Fibroblast of skin of left quadriceps (primary cell): ENCODE data around the gene PLEKHM2.

Experiments
- DNase-seq, 2 experiments: peaks; one replicate each; pipeline ENCODE4 v3.0.0-alpha.2; 2013; ENCODE audit warnings: low read depth in 2 of 2

PLEKHM2 gene

GRCh38 chr1:15738416-15739113 is 54.4 kb downstream of the PLEKHM2 start:
- no peak for DNase-seq

DNA sequence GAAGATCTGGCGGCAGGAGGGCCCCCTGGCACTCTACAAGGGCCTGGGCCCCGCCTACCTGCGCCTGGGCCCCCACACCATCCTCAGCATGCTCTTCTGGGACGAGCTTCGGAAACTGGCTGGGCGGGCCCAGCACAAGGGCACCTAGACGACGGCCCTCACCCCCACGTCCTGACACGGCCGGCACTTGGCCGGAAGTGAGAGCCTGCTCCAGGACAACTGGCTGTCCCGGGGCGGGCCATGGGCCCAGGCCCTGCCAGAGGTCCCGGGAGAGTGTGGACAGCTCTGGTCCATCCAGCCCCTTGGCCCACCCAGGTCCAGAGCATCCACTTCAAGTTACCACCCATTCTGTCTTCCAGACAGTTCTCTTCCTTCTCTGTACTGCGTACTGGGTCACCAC is 55.1 kb downstream of the PLEKHM2 start:
- DNase-seq: no peak

GRCh38 chr1:15739745-15740144 is 55.6 kb downstream of the PLEKHM2 start:
- DNase-seq: no peak

DNA sequence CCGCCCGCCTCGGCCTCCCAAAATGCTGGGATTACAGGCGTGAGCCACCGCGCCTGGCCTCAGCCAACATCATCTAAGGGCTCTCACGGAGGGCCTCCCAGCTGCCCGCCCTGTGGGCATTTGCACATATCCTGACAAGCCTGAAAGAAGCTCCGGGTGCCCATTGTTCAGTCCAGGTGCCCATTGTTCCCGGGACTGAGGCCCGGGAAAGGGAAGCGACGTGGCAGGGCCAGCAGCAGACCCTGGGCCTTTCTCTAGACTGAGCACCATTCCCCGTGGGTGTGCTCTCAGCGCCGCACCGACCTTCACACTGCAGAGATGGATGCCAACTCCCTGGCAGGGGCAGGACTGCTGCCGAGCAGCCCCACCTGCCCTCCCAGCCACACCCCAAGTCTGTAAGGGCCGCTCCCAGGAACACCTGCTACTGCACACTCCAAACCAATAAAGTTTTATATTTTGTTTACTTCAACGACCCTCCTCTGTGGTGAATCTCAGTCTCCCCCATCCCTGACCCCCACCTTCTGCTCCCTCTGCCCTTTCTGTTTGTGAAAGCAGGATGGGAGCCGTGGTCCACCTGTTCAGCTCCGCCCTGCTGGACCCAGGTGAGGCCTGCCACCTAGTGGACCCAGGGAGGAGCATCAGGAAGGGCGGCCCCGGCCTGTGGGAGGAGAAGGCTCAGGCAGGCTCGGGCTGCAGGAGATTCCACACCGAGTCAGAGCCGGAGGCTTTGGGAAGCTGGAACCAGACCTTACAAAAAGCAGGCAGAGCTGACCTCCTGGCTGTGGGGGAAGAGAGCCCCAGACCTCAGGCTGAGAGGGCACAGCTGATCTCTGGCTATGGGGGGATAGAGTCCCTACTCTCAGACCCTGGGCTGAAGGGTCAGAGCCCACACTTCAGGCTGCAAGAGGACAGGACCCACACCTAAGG is 57.1 kb downstream of the PLEKHM2 start:
- DNase-seq: no peak

GRCh38 chr1:15742339-15742801 is 58.2 kb downstream of the PLEKHM2 start, which contains the start of gene TMEM82:
Gene TMEM82, plus strand, starts transcription at chr1:15742499. Its CDS starts 61 bp downstream, at chr1:15742560.
- no peak for DNase-seq

- DNase-seq: no peak
Observed at GRCh38 chr1:15744122-15744679, 60.1 kb downstream of the PLEKHM2 start.

- DNase-seq: no peak
Observed at GRCh38 chr1:15747378-15747777, 63.3 kb downstream of the PLEKHM2 start.

DNA sequence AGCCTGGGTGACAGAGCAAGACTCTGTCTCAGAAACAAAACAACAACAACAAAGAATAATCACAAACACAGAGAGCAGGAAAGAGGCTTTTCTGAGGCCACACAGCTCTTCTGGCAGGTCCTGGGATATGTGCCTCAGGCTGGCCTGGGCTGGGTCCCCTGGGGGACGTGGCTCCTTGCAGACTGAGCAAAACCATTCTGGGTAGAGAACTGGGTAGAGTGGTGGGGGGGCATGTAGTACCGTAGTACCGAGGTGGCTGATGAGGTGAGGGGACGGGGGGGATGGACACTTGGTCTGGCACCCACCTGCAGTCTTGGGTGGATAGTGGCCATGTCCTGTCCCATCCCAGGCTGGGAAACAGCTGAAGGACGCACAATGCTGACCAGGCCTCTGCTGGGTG is 64.1 kb downstream of the PLEKHM2 start:
- DNase-seq: no peak

DNA sequence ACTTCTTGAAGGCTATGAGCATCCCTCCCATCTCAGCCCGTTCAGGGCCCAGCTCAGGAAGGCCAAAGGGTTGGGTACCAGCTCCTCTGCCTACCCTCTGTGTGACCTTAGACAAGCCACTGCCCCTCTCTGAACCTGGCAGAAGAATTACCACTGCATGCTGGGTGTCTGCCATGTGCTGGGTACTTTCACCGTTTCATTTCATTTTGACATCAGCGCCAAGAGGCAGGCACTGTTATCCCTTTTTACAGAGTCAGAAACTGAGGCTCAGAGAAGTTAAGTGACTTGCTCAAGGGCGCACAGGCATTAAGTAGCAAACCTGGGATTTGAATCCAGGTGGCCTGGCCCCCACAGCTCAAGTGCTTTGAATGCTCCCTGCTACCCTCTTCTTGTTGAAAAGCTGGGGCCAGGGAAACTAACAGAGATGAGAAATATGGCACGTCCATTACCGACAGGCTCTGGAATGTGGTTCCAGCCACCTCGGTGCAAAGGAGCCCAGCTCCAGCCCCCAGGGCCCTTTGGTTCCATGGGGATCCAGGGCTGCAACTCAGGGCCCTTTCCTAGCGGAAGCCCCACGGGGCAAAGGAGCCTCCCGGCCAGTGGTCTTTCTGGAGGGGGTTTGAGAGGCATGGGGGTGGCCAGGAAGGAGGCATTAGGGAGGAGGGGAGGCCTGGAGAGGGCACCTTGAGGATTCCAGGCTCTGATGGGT is 64.7 kb downstream of the PLEKHM2 start:
- DNase-seq: no peak

DNA sequence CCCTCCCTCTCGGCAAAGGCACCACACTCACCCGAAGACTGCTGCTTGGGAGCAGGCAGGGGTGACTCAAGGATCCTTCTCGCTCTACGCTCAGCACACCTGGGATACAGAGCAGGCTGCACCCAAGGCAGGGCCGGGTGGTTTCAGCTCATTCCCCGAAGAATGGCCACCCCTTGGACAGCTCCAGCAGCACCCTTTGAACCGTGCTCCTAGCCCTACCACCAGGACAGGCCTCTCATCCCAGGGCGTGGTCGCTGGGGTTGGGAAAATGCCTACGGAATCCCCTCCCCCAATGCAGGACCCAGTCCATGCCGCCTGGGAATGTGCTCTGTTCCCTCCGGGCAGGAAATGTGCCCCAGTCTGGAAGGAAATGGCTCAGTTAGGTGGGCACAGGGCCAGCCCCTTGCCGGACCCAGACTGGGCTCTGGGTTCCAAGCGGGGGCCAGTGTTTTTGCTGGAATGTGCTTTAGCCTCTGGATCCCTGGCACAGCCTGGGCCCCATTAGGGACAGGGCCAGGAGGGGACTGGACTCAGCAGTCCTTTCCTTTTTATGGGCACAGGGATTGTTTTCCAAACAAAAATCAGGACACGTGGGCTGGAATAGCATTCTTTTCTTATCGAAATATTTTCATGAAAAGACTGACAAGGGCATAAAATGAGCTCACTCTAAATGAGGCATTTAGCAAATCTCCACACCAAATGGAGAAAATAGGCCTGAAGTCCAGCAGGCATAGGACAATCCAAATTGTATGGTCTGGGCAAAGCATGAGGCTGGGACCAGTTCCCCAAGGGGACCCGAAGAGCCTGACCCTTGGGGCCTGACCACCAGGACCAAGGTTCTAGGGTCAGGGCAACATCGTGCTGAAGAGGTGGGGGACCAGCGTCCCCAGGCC is 65.5 kb downstream of the PLEKHM2 start:
- DNase-seq: no peak

- DNase-seq: no peak
Observed at GRCh38 chr1:15750924-15751323, 66.8 kb downstream of the PLEKHM2 start.

DNA sequence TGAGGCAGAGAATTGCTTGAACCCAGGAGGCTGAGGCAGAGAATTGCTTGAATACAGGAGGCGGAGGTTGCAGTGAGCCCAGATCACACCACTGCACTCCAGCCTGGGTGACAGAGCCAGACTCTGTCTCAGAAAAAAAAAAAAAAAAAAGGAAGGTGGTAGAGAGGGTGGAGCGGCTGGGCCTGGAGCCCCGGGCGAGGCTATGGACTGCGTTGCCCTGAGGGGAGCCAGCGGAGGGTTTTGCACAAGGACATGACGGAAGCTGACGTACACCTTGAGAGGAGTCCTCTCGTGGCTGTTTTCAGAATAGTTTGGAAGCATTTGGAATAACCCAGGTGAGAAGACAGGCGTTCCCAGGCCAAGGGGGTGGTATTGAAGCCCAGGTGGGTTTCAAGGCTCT is 67.6 kb downstream of the PLEKHM2 start:
- no peak for DNase-seq

DNA sequence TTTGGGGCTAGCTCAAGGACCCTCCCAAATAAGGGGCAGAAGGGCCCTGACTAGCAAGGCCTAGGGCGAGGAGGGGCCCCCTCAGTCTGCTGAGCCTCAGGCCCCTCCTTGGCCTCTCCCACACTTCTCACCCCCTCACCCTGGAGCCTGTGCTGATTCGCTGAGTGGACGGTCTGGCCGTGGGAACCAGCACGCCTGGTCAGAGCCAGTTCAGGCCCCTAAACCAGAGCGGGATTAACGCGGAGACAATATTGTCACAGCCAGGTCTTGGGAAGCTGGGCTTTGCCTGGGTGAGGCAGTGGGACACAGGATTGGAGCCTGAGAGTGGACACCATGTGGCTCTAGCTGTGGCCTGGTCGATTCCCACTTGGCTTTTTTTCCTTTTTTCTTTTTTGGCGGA is 69.7 kb downstream of the PLEKHM2 start:
- no peak for DNase-seq

DNA sequence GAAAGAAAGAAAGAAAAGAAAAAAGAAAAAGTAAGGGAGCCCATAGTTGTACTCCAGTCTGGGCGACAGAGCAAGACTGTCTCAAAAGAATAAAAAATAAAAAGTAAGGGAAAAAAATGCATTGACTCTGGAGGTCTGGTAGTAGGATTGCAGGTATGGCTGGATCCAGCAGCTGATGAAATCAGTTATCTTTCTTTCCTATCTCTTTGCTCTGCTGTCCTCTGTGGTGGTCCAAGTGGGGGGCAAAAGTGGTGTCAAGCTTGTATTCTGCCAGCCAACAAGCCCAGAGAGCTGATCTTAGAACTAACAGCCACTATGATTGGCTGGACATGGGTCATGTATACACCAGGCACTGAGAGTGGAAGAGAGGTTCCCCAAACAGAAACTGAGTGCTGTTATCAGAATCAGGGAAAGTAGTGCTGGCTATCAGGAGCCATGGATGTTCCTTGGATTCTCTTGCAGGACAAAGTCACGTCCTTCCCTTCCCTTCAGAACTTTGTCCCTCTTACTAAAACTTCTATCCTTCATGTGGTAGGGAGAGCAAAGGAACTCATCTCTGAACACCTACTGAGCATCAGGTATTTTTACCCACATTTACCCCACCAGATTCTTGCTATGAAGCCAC is 71.0 kb downstream of the PLEKHM2 start:
- no peak for DNase-seq

DNA sequence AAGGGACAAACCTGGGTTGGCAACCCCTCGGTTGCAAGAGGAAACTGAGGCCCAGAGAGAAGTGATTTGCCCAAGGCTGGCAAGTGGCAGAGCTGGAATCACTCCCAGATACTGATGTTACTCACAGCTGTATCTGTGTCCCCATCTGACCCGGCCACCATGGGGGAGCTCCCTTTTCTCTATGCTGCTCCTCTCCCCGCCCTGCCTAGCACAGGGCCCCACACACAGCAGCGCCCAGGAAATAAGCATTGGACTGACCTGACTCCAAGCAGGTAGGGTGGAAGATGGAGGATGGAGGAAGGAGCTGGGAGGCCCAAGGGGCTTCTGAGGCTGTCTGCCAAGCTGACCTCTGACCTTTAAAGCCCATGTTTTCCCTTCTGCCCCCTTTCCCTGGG is 71.5 kb downstream of the PLEKHM2 start:
- DNase-seq: no peak

GRCh38 chr1:15756143-15757015 is 72.3 kb downstream of the PLEKHM2 start:
- no peak for DNase-seq

GRCh38 chr1:15757016-15757543 is 73.0 kb downstream of the PLEKHM2 start:
- DNase-seq: no peak

- no peak for DNase-seq
Observed at GRCh38 chr1:15757575-15758342, 73.6 kb downstream of the PLEKHM2 start.
